ENCODE results near the gene TMEM9B.

TMEM9B gene

DNA sequence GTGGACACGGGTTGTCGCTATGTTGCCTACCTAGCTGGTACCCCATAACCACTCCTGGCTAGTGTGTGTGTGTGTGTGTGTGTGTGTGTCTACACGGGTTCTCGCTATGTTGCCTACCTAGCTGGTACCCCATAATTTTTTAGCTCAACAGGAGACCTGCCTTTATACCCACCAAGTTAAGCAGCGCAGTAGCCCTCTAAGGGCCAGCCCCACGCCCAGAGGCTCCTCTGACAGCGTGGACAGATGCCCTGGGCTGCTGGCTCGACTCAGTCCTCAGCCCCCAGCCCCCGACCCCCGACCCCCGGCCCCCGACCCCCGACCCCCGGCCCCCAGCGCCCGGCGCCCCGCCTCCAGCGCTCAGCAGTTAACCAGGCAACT lies 53.6 kb downstream of the TMEM9B start:
- peak overlapping the region; percentile 76; the same call in 1 of the 2 replicates for H3K27ac ChIP-seq
- no peak for TF ChIP-seq CTCF (conservative IDR thresholded peaks at IDR 0.05)

DNA sequence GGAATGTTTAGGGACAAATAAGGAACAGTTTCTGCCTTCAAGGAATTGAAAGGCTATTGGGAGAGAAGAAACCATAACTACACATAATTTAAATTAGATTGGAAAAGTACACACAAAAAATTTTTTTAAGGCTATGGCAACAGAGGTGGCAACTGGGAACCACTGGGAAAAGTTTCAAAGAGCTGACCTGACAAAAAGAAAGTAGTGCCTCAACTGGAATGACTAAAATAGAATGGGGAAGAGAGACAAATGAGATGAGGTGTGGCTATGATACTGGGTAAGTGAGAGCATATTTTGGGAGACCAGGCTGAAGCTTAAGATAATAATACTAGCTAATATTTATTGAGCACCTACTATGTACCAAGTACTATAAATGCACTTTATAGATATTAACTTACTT lies 56.1 kb downstream of the TMEM9B start:
- no peak overlapping the region for H3K27ac ChIP-seq

DNA sequence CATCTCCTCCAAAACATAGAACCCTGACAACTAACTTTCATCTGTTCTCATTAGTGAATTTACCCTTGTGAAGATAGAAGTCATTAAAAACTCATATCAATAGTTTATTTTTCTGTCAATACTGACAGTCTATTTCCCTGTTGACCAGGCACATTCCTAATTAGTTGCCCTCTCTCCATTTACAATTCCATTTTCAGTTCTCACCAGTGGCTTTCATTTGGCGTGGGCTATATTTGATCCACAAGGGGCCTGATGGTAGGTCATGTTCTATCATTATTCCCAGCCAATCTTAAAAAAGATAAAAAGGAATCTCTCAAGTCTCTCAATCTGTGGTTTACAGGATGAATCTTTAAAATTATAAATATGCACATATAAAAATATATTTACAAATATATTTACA lies 57.1 kb downstream of the TMEM9B start:
- TF ChIP-seq CTCF (conservative IDR thresholded peaks at IDR 0.05) = no peak

More for the DNA sequence above, 56.1 kb downstream of the TMEM9B start:
- TF ChIP-seq CTCF (conservative IDR thresholded peaks at IDR 0.05) = no peak

GRCh38 chr11:8905528-8906165 lies 58.6 kb downstream of the TMEM9B start:
- TF ChIP-seq CTCF (conservative IDR thresholded peaks at IDR 0.05) = no peak
- no peak overlapping the region for H3K27ac ChIP-seq

More for the DNA sequence above, 57.1 kb downstream of the TMEM9B start:
- no peak overlapping the region for H3K27ac ChIP-seq

- no peak for TF ChIP-seq CTCF (conservative IDR thresholded peaks at IDR 0.05)
- no peak overlapping the region for H3K27ac ChIP-seq
Measured at GRCh38 chr11:8899119-8899753, 65.0 kb downstream of the TMEM9B start.

Data from VCaP (cell line).